CD4-positive, alpha-beta T cell treated with Interleukin-2 at 100 ng/mL for 4 hours (primary cell): Measurements from ENCODE around the gene MRPL27.

Source experiments
- DNase-seq: peaks from one replicate; pipeline ENCODE4 v3.0.0-alpha.2; 2020; ENCODE audit warnings: low spot score

MRPL27 gene

GRCh38 chr17:50386510-50386909, 13.5 kb upstream of the MRPL27 start:
- no peak for DNase-seq

GRCh38 chr17:50382931-50383330, 9.9 kb upstream of the MRPL27 start:
- no peak for DNase-seq

- DNase-seq: no peak
These were observed 8.9 kb upstream of the MRPL27 start for GRCh38 chr17:50381920-50382319.

DNA sequence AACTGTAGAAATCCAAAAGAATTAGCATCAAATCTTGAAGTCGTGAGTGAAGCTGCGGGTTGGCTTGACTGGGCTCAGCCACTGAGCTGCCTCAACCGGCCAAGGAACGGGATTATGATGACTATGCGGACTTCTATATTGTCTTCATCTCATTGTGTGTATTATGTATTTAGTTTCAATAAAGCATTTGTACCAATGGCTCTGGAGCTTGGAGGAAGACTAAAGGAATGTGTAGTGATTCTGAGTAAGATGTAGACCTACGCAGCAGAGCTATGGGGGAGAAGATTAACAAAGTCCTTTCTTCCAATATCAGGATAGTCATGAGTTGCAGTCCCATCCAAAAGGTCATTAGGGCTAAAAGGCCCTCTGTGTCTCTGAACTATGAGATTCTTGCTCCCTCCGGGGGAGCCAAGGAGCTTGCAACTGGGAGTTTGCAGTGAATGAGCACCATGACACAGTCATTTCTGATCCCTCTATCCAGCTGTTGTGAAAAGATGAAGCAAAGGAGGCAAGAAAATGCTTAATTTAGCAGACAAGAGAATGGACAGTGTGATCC, 8.4 kb upstream of the MRPL27 start:
- no peak for DNase-seq

- DNase-seq: no peak
These were observed 7.6 kb upstream of the MRPL27 start for GRCh38 chr17:50380369-50381259.

DNA sequence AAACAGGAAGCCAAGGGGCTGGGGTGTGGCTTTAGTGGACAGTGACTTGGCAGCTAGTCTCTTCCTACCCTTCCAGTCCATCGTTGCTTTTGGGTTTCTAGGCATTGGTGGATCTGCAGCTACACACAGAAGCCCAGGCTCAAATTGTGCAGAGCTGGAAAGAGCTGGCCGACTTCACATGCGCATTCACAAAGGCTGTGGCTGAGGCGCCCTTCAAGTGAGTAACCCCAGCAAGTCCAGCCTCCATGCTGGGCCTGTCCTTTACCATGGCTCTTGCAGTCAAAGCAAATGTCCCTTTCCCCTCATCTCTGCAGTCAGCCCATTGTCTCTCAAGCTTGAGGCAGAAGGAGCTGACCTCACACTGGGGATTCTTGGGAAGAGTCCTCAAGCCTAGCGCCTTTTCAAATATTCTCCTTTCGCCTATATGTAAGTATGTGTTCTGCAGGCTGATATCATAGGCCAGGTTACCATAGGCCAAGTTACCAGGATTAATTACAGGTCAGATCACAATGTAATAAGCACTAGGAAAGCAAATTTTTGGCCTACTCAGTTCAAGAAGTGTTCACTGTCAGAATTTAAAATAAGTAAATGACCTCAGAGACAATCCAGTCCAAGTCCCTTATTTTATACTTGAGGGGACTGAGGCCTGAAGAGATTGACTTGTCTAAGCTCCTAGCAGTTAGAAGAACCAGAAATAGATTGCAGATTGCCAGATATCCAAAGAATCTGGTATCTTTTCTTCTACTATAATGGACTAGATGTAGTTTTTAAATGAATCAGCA, 6.6 kb upstream of the MRPL27 start:
- DNase-seq: no peak

- no peak for DNase-seq
These were observed 3.0 kb upstream of the MRPL27 start for GRCh38 chr17:50375858-50376538.

DNA sequence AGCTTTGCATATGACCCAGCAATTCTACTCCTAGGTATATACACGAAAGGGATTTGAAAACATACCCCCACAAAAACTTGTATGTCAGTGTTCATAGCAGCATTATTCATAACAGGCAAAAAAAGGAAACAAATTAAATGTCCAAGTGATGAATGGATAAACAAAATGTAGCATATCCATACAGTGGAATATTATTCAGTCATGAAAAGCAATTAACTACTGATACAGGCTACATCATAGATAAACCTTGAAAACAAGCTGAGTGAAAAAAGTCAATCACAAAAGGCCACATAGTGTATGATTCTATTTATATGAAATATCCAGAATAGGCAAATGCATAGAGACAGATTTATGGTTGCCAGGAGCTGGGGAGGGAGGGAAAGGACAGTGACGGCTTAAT, 721 bp upstream of the MRPL27 start:
- DNase-seq: no peak

GRCh38 chr17:50372222-50372757, 694 bp downstream of the MRPL27 start:
- DNase-seq: no peak

GRCh38 chr17:50371526-50371925, 1.5 kb downstream of the MRPL27 start:
- no peak for DNase-seq

- no peak for DNase-seq
These were observed 2.9 kb downstream of the MRPL27 start for GRCh38 chr17:50370052-50370451.

DNA sequence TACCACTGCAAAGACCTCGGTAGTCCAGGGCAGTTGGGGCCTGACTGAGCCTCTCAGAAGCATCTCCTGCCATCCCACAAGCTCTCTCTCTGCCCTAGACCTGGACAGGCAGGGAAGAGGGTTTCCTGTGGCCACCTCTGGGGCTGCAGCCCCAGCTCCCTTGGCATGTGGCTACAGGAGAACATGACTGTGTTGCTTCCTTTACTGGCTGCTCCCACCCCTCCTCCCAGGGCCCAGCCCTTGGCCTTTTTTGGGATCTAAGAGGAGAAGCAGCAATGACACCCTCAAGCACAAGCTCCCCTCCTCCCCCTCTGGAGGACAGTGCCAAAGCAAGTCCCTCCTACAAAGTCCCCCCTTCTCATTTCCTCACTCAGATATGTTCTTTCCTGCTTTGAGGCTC, 5.6 kb downstream of the MRPL27 start:
- DNase-seq: no peak

DNA sequence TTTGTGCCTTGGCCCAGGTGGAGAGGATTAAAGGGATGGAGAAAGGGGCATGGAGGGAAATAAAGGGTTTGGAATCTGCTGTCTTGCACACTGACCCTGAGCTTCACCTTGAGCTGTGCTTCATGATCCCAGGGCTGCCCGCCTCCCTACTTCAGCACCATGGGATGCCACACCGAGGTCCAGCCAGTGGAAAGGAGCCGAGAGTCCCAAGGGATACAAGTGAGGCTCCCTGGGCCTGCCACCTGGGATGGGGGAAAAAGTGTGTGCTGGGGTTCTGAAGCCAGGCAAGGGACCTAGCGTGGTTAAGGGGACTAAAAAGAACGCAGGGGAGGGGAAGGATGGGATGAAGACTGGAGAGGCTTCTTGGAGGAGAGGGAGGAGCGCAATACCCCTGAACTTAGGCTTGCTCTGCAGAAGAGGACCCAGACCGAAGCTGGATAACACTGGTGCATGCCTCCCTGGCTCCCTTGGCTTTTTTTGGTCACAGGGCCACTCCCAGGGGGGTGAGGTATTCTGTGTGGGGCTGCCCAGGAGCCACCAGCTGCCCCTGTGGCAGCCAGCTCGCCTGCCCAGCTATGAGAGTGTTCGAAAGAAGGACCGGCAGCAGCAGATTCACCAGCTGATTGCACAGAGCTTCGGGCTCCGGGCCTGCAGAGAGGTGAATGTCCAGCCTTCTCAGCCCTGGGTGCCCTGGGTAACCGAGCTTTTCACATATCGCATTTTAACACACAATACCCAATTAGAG, 7.2 kb downstream of the MRPL27 start:
- no peak for DNase-seq

- no peak for DNase-seq
These were observed 7.8 kb downstream of the MRPL27 start for GRCh38 chr17:50365165-50365564.

- DNase-seq: no peak
These were observed 8.3 kb downstream of the MRPL27 start for GRCh38 chr17:50364715-50365114.

GRCh38 chr17:50364061-50364458, 8.9 kb downstream of the MRPL27 start:
- no peak for DNase-seq

DNA sequence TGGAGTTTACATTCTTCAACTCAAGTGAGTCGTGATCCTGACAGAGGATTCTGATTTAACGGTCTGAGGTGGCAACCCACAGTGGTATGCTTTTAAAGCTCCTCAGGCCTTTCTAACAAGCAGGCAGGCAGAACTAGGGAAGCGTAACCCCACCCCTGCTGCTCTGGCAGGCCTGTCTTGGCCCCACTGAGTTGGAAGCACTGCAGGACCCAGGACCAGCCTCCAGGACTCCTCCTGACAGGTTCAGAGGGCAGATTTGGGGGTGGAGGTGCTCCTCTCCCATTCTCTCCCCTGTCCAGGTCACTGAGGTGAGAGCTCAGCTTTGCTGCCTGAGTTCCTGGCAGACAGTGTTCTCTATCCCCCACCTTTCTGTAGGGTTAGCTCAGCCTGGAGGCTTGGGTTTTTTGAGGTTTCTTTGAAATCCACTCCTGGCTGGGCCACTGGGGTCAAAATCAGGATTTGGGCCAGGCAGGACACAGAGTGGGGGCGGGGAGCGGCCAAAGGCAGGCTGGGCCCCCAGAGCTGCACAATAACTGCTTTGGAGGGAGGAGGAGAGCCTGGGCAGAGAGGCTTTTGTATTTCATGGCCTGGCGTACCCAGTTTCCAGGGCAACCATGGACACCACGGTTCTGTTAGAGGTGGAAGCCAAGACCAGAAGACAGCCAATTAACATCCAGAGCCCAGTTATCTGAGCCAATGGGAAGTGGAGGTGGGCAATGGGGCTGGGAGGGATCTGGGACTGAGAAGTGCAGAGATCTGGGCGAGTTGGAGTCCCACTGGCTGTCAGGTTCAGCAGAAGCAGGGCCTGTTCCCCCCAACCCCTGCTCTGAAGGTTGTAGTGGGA, 9.5 kb downstream of the MRPL27 start:
- DNase-seq: no peak

- no peak for DNase-seq
These were observed 10.3 kb downstream of the MRPL27 start for GRCh38 chr17:50362661-50363060.

DNA sequence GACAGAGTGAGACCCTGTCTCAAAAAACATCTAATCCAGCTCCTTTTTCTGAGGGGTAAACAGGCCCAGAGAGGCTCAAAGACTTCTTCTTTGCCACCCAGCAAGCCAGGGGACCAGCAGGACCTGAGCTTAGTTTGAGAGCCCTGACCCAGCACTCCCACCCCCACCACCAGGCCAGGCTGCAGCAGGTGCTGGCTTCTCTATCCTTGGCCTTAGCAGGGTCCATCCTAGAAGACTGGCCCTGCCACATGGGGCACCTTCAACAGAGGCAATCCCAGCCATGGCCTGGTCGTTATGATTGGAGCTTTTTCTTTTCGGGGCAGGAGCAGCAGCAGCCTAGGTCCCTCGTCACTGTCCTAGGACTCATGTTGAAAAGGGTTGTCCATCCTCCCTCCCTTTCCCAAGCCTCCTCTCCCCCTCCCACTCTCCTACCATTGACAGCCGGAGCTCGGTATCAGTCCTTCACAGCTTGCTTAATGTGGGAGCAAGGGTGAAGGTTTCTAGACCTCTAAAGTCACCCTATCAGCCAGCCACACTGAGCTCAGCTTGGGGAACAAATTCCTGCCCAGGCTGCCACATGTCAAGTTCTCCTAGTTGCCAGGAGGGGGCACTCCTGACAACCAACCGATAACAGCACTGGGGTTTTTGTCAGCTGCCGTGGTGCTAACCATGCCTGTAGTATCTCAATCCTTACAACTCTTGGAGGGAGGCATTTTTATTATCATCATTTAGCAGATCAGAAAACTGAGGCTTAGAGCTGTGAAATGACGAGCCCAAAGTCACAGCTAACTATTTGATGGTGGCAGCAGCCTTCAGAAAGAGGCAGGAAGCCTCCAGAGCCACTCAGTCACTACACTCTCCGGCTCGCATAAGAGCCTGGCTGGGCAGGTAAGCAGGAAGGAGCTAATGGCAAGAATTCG, 11.2 kb downstream of the MRPL27 start:
- DNase-seq: peak; percentile 70
